Bone marrow (tissue), 2 donors: ENCODE results near the gene RITA1.
"Not testable (repeated sequence)": the region's sequence is repeated elsewhere in the genome, so short reads cannot be mapped to it uniquely, and the experiment has no call there.

Experiments
- DNase-seq, 2 donors: peaks; one replicate each; lab custom pipeline; 2025; lab: John Stamatoyannopoulos, UW

RITA1 gene

GRCh38 chr12:113202300-113203075 lies 17.0 kb downstream of the RITA1 start:
- no peak for DNase-seq

GRCh38 chr12:113203852-113204760 lies 18.6 kb downstream of the RITA1 start:
- DNase-seq = no peak

GRCh38 chr12:113204804-113205203 lies 19.3 kb downstream of the RITA1 start:
- no peak for DNase-seq

GRCh38 chr12:113206802-113207201 lies 21.3 kb downstream of the RITA1 start:
- DNase-seq = not testable (repeated sequence)

- DNase-seq = no peak
Observed at GRCh38 chr12:113207613-113208040, 22.1 kb downstream of the RITA1 start.

GRCh38 chr12:113208041-113208934 lies 22.8 kb downstream of the RITA1 start:
- peak; percentile 55 to 79 for DNase-seq

GRCh38 chr12:113211160-113211559 lies 25.6 kb downstream of the RITA1 start:
- no peak for DNase-seq

- peak in 1 of 2 donors; percentile 47 for DNase-seq
Observed at GRCh38 chr12:113214895-113215400, 29.4 kb downstream of the RITA1 start.

GRCh38 chr12:113216027-113216426 lies 30.5 kb downstream of the RITA1 start:
- no peak for DNase-seq

GRCh38 chr12:113220593-113221180 lies 35.2 kb downstream of the RITA1 start:
- DNase-seq = no peak

- DNase-seq = peak; percentile 82 to 100
Observed at GRCh38 chr12:113221181-113221996, 35.9 kb downstream of the RITA1 start, which contains the start of gene TPCN1. Gene TPCN1 (plus strand): TSS chr12:113221464. CDS start chr12:113226853, 5,389 bp downstream.

GRCh38 chr12:113221997-113222729 lies 36.6 kb downstream of the RITA1 start:
- DNase-seq = no peak

GRCh38 chr12:113222730-113223531 lies 37.4 kb downstream of the RITA1 start:
- no peak for DNase-seq

GRCh38 chr12:113224955-113225354 lies 39.4 kb downstream of the RITA1 start:
- no peak for DNase-seq

GRCh38 chr12:113226696-113227568 lies 41.4 kb downstream of the RITA1 start:
- no peak for DNase-seq

- no peak for DNase-seq
Observed at GRCh38 chr12:113227686-113228391, 42.3 kb downstream of the RITA1 start.
